Measurements from ENCODE around the gene PLEKHA1.

DNA sequence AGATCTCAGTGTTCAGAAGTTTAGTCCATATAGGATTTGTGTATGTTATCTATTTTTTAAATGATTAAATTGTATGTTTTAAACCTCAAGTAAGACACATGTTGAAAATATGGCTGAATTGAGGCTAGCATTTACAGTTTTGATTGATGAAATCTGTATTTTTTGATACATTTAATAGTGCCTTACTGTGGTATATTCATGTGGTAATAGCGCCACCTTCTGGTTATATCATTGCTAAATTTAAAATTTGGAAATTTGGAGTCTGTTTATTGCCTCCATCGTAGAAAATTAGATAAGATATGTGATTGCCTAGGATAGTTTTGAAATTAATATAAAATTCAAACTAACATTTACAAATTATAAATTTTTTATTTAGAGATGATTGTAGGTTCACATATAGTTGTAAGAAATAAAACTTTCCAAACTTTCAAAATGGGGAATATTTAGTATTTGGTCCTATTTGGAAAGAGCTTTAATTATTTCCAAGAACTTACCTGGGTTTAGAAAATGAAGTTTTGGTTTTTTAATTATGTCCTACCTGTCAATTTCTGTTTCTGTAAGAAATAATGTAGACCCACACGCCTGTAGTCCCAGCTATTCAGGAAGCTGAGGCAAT, 60.8 kb downstream of the PLEKHA1 start:
- TF ChIP-seq, protein P1, sequence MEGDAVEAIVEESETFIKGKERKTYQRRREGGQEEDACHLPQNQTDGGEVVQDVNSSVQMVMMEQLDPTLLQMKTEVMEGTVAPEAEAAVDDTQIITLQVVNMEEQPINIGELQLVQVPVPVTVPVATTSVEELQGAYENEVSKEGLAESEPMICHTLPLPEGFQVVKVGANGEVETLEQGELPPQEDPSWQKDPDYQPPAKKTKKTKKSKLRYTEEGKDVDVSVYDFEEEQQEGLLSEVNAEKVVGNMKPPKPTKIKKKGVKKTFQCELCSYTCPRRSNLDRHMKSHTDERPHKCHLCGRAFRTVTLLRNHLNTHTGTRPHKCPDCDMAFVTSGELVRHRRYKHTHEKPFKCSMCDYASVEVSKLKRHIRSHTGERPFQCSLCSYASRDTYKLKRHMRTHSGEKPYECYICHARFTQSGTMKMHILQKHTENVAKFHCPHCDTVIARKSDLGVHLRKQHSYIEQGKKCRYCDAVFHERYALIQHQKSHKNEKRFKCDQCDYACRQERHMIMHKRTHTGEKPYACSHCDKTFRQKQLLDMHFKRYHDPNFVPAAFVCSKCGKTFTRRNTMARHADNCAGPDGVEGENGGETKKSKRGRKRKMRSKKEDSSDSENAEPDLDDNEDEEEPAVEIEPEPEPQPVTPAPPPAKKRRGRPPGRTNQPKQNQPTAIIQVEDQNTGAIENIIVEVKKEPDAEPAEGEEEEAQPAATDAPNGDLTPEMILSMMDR (IDR thresholded peaks at IDR 0.05; ENCODE audit: insufficient read depth, low read length, poor library complexity, severe bottlenecking): peak; percentile 47
- TF ChIP-seq EZH2phosphoT487 (conservative IDR thresholded peaks at IDR 0.05; ENCODE audit: low read length): no peak

Measured in SU-DHL-6 (cell line).